ENCODE results near the gene ECI2.
"Not testable (repeated sequence)": the region's sequence is repeated elsewhere in the genome, so short reads cannot be mapped to it uniquely, and the experiment has no call there.

The ECI2 gene

GRCh38 chr6:4136354-4136831 lies 1.0 kb upstream of the ECI2 start:
- no peak for DNase-seq

DNA sequence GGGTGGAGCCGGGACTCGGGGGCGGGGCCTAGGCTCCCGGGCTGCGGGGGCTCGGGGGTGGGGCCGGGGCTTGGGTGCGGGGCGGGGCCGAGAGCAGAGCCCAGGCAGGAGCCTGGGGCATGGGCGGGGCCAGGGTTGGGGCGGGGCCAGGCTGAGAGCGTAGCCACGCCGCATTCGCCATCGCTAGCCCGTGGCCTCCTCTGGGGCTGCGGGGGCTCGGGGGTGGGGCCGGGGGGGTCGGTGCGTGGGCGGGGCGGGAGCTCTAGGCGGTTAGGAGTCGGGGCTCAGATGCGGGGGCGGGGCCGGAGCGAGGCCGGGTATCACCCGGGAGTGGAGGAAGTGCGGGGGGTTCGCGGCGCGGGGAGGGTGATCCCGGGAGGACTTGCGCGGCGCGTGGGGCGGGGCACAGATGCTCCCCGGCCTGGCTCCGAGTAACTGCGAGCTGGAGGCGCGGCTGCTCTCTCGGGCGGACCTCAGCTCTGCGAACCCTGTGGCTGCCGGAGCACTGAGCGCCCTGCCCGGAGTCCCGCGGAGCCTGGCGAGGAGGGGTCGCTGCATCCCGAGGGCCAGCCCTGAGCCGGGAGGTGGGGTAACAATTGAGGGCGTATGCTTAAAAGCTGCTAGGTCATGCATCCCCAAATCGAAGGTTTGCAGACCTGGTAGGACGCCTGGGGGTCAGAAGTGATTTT lies 434 bp upstream of the ECI2 start:
- peak; percentile 97 for DNase-seq

- peak; percentile 47 for DNase-seq
Measured at GRCh38 chr6:4133941-4134838, 1.2 kb downstream of the ECI2 start.

GRCh38 chr6:4130357-4130987 lies 4.9 kb downstream of the ECI2 start:
- DNase-seq = no peak

DNA sequence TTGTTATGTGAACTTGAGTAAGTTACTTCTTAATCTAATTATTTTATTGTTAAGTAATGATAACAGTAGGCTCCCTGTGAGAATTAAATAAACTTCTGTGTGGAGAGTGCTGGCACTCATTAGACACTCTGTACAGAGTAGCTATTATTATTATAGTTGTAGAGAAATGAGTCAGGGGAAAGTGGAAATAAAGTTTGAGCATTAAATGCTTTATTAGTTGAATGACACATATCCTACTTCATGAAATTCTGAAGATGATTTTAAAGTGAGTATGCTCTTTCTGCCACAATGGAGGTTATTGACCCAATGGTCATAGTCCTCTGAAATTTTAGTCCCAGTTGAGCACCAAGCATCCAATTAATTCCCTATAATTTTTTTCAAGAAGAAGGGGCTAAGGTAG lies 5.9 kb downstream of the ECI2 start:
- DNase-seq = no peak

DNA sequence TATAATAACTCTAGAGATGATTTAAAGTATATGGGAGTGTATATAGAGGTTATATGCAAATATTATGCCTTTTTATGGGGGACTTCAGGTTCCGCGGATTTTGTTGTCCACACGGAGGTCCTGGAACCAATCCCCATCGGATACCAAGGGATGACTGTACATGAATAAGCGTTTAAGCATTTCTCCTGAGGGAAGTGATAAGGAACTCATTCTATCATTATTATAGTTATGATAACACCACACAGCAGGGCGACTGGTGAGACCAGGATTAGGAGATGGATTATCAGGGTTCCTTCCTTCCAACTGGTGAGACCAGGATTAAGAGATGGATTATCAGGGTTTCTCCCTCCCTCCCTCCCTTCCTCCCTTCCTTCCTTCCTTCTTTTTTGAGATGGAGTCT lies 6.6 kb downstream of the ECI2 start:
- DNase-seq = no peak

DNA sequence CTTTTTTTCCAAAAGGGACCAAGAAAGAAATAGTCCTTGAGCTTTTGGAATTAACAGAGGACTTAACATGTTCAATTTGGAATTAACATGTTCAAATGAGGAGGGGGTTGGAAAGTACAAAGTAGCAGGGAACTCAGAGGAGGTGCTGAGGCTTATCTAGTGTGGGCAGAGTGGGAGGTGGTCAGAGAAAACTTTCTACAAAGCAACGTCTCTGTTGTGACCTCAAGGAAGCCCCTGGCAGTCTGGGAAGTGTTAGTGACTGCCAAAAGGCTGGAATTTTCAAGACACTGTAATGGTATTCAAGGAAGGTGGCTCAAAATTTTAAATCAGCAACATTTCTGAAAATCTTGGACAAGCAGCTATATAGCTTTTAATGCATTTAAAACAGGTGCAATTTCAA lies 7.3 kb downstream of the ECI2 start:
- DNase-seq = no peak

DNA sequence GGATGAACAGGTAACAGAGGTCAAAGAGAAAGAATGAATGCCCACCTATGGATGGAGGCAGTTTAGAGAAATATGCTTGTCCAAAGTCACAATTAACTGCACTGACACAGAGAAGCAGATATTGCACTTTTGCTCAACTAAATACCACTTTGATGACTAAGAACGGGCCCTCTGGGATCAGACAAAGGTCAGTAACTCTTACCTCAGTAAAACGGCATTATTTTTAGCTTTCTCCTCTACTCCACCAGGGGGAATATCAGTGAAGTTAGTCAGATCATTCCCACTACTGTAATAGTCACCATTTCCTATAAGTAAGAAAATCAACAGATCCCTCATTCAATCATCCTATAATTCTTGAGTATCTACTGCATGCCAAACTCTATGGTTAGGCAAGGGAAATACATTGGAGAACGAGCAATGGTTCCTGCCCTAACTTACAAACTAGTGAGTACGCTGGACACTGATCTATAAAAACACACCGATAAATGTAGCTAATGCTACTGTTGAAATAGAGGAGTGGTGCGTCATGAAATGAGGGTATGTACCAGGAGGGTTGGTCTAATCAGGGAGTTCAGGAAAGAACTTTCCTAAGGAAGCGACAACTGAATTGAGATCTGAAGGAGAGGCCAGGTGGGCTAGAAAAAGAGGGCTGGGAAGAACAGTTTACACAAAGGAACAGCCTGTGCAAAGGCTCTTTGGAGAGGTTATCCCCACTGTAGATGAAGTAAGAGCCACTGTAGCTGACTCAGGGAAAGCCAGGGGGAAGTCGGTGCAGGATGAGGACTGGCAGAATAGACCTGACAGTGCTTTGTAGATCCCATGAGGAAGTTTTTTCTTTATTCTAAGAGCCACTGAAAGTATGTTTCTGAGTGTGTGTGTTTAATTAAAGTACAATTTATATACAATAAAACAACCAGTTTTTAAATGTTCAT lies 9.2 kb downstream of the ECI2 start:
- DNase-seq = no peak

- no peak for DNase-seq
Measured at GRCh38 chr6:4125500-4125899, 9.9 kb downstream of the ECI2 start.

GRCh38 chr6:4124351-4124750 lies 11.0 kb downstream of the ECI2 start:
- DNase-seq = no peak

GRCh38 chr6:4115741-4116140 lies 19.6 kb downstream of the ECI2 start:
- no peak for DNase-seq

GRCh38 chr6:4114123-4114522 lies 21.3 kb downstream of the ECI2 start:
- no peak for DNase-seq

DNA sequence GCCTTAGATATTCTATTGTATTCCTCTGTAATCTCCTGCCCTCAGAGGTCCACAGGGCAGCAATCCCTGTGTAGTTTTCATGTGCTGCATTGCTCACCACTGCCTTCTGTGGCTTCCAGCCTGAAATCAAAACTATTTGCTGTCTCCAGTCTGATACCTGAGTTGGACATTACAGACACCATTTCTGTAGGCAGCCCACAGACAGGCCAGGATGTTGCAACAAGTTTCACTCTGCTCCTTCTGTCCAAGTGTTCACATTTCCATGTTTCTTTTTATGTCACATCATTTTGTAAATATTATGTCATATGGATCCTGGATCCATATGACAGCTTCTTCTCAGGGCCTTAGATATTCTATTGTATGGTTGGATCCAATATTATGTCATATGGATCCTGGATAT lies 21.7 kb downstream of the ECI2 start:
- DNase-seq = no peak

GRCh38 chr6:4112366-4112765 lies 23.0 kb downstream of the ECI2 start:
- no peak for DNase-seq

GRCh38 chr6:4109363-4109815 lies 26.0 kb downstream of the ECI2 start:
- DNase-seq = not testable (repeated sequence)

DNA sequence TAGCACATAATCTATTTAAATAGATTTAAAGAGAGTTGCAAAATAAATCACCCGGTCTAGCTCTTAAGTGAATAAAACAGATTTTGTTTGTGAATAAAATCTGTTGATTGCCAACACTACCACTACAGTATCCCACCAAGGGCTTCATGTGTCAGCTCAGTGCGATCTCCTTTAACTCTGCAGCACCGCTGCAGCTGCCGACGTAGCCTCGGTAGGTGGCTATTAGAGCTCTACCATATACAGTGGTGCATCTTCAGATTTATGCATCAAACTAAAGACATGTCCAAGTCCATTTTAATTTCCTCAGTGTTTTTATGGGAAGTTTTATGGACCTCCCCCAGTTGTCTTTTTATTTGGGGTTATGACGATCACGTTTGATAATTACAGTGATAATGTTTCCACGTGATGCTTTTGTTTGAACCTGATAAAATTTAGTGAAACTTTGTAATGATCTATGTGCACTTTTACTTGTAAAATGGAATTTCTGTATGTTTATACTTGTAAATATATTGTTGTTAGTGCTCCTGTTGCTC lies 26.7 kb downstream of the ECI2 start:
- DNase-seq = no peak

DNA sequence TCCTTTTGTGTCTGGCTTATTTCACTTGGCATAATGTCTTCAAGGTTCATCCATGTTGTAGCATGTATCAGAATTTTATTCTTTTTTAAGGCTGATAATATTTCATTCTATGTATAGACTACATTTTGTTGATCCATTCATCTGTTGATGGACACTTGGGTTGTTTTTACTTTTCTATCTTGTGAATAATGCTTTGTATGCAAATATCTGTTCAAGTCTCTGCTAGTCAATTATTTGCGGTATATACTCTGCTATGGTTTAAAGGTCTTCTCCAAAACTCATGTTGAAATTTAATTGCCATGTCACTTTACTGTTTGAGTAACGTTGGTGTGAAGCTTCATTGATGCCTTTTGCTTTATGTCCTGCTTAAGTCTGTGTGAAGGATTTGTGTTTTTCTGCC lies 27.5 kb downstream of the ECI2 start:
- DNase-seq = no peak

DNA sequence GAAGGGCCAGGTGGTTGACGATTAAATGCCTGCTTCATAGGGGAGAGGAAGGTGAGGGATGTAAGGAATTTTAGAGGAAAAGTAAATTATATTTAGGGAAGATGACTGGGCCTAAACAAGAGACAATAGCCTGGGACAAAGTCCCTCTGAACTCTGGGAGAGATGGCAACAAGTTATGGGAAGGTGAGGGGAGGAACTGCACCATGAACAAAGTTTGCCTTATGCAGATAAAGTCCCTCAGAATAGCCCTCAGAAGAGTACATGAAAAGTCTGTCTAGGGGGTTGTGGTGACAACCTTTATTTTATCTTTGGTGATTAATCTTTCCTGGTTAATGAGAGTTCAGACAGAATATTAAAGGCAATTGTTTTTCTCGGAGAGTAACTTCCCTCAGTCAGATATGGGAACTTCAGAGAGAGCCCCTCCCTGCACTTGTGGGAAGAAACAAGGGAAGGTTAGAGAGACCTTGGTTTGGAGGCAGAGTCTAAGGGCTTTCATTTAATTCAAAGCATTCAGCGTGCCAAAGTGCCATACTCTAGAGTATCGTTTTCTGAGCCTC lies 29.3 kb downstream of the ECI2 start:
- DNase-seq = no peak

GRCh38 chr6:4103929-4104328 lies 31.4 kb downstream of the ECI2 start:
- no peak for DNase-seq

DNA sequence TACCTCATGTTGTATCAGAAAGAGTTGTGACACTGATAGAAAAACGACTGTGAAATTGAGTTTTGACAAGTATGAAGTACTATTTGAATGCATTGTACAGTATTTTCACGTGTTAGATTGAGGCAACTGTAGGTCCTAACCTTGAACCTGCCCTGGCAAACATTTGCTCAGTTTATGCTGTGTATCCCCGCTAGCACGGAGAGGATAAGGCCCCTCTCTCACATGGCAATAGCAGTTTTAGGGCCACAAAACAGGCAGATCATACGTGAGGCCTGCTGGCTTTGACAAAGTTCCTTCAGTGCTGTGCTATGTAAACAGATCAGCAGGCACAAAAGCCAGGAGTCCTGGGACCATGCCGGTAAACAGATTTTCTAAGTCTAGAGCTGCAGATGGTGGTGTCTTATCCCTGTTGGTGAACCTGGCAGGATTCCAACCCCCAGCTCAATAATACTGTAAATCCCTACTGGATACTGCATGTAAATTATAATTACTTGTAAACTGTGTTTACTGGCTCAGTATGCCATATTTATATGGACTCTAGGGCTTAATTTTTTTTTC lies 32.6 kb downstream of the ECI2 start:
- no peak for DNase-seq

GRCh38 chr6:4101298-4101697 lies 34.1 kb downstream of the ECI2 start:
- DNase-seq = no peak

GRCh38 chr6:4100655-4101054 lies 34.7 kb downstream of the ECI2 start:
- no peak for DNase-seq

Measured in midbrain (tissue), 1 donor.